HepG2 (cell line): Measurements from ENCODE around the gene MRNIP. TPM values are rescaled to one million over a fixed set of nuclear protein-coding genes. Genes with fewer than 3 reads are reported as not detected.

Experiments used
- GZF1 ChIP-seq: sonication (generic); formaldehyde crosslinking; IDR thresholded peaks from 2 replicates; pipeline ENCODE4 v1.5.1; 2020; ENCODE audit warnings: mild to moderate bottlenecking, missing genetic modification reagents
- MIER3 ChIP-seq: IDR thresholded peaks from 2 replicates; pipeline ENCODE4 v1.6.1; 2016; ENCODE audit warnings: missing compliant biosample characterization, borderline replicate concordance
- MTA3 ChIP-seq: sonication (generic); formaldehyde crosslinking; IDR thresholded peaks from 2 replicates; pipeline ENCODE4 v1.4.0; 2020; ENCODE audit warnings: missing genetic modification reagents
- NR1H2 ChIP-seq: sonication (generic); formaldehyde crosslinking; IDR thresholded peaks from 2 replicates; pipeline ENCODE4 v1.8.1; 2022; ENCODE audit warnings: low read depth, missing genetic modification reagents, borderline replicate concordance
- RBM22 ChIP-seq: fragments of 200-400 bp; formaldehyde crosslinking; optimal IDR thresholded peaks from 2 replicates; pipeline ENCODE3; 2017; ENCODE audit warnings: mild to moderate bottlenecking, low read length, moderate library complexity
- ZEB1 ChIP-seq: IDR thresholded peaks from 2 replicates; pipeline ENCODE4 v1.6.1; 2012; ENCODE audit warnings: mild to moderate bottlenecking, low read depth, inconsistent platforms; ENCODE audit not compliant: insufficient replicate concordance
- ZNF33A ChIP-seq: sonication (generic); formaldehyde crosslinking; IDR thresholded peaks from 2 replicates; pipeline ENCODE4 v1.5.1; 2020; ENCODE audit warnings: missing genetic modification reagents, mild to moderate bottlenecking, moderate library complexity, borderline replicate concordance
- ZNF577 ChIP-seq: sonication (generic); formaldehyde crosslinking; IDR thresholded peaks from 2 replicates; pipeline ENCODE4 v1.4.0; 2020; ENCODE audit warnings: mild to moderate bottlenecking, low read depth, missing genetic modification reagents, borderline replicate concordance
- polyA plus RNA-seq, 8 experiments: library from polyadenylated mRNA; depleted of rRNA in 3 of 8; stranded (reverse) in 7 of 8; unstranded in 1 of 8; fragments of >200 nt; fragmentation: Illumina TruSeq in 4 of 8; extraction: Trizol in 4 of 8; gene quantifications; 2 replicates each; pipeline versions ENCODE4 v1.2.1 to v1.2.3, GENCODE V29; 2011 to 2016; ENCODE audit warnings: low read depth in 4 of 8, missing spikeins in 1 of 8, mixed read lengths in 1 of 8; ENCODE audit not compliant: insufficient read depth in 1 of 8
- total RNA-seq, 5 experiments: library from RNA; depleted of rRNA; stranded (reverse); fragments of >200 nt; fragmentation: Illumina TruSeq; extraction: Trizol; gene quantifications; 2 replicates each; pipeline ENCODE4 v1.2.3, GENCODE V29; 2016; ENCODE audit warnings: low read depth in 1 of 5
- TF ChIP-seq, protein P1 (sequence below): sonication (generic); formaldehyde crosslinking; IDR thresholded peaks from 2 replicates; pipeline ENCODE4 v1.4.0; 2020; ENCODE audit warnings: missing genetic modification reagents, mild to moderate bottlenecking, borderline replicate concordance
- TF ChIP-seq, protein P2 (sequence below): sonication (generic); formaldehyde crosslinking; IDR thresholded peaks from 2 replicates; pipeline ENCODE4 v1.8.0; 2022; ENCODE audit warnings: mild to moderate bottlenecking, missing genetic modification reagents, moderate library complexity
- TF ChIP-seq, protein P3 (sequence below): sonication (generic); formaldehyde crosslinking; IDR thresholded peaks from 2 replicates; pipeline ENCODE4 v1.4.0; 2020; ENCODE audit warnings: mild to moderate bottlenecking, missing genetic modification reagents, borderline replicate concordance
- TF ChIP-seq, protein P4 (sequence below), 2 experiments: sonication (generic) in 1 of 2; formaldehyde crosslinking in 1 of 2; IDR thresholded peaks; 2 replicates each; pipeline versions ENCODE4 v1.5.1 to v1.6.1; 2011 to 2020; ENCODE audit warnings: borderline replicate concordance in 1 of 2, low read depth in 1 of 2, low read length in 1 of 2, mild to moderate bottlenecking in 1 of 2, missing genetic modification reagents in 1 of 2, moderate library complexity in 1 of 2
- TF ChIP-seq, protein P5 (sequence below): IDR thresholded peaks from 2 replicates; pipeline ENCODE4 v1.6.1; 2018; ENCODE audit warnings: missing genetic modification reagents, mild to moderate bottlenecking, missing compliant biosample characterization
- TF ChIP-seq, protein P6 (sequence below): sonication (generic); formaldehyde crosslinking; IDR thresholded peaks from 2 replicates; pipeline ENCODE4 v1.5.0; 2020; ENCODE audit warnings: missing genetic modification reagents

The MRNIP gene
- total and polyA plus RNA-seq, 2 of the 13 experiments (the other 11 are each of a cell fraction or from before 2014, with no cell fraction given), result 15.5 to 34.1 TPM

DNA sequence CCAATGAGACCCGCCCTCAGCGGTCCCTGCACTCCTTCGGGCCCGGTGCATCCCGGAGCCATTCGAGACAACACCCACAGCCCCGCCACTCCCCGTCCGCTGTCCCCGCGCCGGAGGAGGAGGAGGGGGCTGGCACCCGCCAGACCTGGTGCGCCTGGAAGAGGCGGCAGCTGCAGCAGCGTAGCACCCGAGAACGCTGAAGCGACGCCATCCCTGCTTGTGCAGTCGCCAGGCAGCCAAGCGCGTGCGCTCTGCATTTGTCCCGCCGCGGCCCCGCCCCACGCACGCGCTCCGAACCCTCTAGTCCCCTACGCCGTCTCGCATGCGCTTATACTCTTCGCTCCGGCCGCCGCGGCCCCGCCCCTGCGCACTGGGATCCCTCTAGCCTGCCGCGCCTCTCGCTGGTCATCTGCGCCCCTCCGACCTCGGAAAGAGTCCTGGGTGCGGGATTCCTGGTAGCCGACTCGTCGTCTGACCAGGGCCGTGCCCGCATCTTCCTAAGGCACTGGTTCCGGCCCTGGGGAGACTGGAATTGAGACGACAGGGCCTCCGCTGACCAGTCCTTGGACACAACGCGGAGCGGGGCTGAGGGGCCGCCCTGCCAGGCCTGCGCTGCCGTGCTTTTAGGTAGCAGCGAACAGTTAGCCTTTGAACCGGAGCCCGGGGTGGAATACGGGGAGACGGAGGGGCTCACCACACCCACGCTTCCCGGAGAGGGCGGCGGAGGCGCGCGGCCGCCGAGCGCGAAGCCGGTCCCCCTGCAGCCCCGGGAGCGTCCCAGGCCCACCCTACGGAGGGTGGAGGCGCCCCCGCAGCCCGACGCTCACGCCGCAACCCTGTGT is at the start of gene MRNIP (continued):
- TF ChIP-seq GZF1 (CRISPR knock-in tag) (peak; percentile 93), MIER3 (CRISPR knock-in tag) (peak; percentile 62; the same call in 1 of the 2 replicates), NR1H2 (peak; percentile 35; the same call in 1 of the 2 replicates), ZEB1 (peak; percentile 50), ZNF33A (0 out of 2 replicates have a peak, but pooled peaks have one; percentile 15), ZNF577 (no peak), RBM22 (no peak), MTA3 (CRISPR knock-in tag) (no peak)
- TF ChIP-seq, protein P1, sequence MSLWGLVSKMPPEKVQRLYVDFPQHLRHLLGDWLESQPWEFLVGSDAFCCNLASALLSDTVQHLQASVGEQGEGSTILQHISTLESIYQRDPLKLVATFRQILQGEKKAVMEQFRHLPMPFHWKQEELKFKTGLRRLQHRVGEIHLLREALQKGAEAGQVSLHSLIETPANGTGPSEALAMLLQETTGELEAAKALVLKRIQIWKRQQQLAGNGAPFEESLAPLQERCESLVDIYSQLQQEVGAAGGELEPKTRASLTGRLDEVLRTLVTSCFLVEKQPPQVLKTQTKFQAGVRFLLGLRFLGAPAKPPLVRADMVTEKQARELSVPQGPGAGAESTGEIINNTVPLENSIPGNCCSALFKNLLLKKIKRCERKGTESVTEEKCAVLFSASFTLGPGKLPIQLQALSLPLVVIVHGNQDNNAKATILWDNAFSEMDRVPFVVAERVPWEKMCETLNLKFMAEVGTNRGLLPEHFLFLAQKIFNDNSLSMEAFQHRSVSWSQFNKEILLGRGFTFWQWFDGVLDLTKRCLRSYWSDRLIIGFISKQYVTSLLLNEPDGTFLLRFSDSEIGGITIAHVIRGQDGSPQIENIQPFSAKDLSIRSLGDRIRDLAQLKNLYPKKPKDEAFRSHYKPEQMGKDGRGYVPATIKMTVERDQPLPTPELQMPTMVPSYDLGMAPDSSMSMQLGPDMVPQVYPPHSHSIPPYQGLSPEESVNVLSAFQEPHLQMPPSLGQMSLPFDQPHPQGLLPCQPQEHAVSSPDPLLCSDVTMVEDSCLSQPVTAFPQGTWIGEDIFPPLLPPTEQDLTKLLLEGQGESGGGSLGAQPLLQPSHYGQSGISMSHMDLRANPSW (CRISPR knock-in tag), result no peak; the same call in 1 of the 2 replicates
- TF ChIP-seq, protein P2, sequence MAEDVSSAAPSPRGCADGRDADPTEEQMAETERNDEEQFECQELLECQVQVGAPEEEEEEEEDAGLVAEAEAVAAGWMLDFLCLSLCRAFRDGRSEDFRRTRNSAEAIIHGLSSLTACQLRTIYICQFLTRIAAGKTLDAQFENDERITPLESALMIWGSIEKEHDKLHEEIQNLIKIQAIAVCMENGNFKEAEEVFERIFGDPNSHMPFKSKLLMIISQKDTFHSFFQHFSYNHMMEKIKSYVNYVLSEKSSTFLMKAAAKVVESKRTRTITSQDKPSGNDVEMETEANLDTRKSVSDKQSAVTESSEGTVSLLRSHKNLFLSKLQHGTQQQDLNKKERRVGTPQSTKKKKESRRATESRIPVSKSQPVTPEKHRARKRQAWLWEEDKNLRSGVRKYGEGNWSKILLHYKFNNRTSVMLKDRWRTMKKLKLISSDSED, result 0 out of 2 replicates have a peak, but pooled peaks have one; percentile 32
- TF ChIP-seq, protein P3, sequence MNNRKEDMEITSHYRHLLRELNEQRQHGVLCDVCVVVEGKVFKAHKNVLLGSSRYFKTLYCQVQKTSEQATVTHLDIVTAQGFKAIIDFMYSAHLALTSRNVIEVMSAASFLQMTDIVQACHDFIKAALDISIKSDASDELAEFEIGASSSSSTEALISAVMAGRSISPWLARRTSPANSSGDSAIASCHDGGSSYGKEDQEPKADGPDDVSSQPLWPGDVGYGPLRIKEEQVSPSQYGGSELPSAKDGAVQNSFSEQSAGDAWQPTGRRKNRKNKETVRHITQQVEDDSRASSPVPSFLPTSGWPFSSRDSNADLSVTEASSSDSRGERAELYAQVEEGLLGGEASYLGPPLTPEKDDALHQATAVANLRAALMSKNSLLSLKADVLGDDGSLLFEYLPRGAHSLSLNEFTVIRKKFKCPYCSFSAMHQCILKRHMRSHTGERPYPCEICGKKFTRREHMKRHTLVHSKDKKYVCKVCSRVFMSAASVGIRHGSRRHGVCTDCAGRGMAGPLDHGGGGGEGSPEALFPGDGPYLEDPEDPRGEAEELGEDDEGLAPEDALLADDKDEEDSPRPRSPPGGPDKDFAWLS (CRISPR knock-in tag), result no peak
- TF ChIP-seq, protein P4, sequence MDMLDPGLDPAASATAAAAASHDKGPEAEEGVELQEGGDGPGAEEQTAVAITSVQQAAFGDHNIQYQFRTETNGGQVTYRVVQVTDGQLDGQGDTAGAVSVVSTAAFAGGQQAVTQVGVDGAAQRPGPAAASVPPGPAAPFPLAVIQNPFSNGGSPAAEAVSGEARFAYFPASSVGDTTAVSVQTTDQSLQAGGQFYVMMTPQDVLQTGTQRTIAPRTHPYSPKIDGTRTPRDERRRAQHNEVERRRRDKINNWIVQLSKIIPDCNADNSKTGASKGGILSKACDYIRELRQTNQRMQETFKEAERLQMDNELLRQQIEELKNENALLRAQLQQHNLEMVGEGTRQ (IDR thresholded peaks at IDR 0.05; ENCODE audit: low read depth, low read length), result no peak
- TF ChIP-seq, protein P4 (CRISPR knock-in tag; IDR thresholded peaks at IDR 0.05; ENCODE audit: borderline replicate concordance), result no peak; the same call in 1 of the 2 replicates
- TF ChIP-seq, protein P5, sequence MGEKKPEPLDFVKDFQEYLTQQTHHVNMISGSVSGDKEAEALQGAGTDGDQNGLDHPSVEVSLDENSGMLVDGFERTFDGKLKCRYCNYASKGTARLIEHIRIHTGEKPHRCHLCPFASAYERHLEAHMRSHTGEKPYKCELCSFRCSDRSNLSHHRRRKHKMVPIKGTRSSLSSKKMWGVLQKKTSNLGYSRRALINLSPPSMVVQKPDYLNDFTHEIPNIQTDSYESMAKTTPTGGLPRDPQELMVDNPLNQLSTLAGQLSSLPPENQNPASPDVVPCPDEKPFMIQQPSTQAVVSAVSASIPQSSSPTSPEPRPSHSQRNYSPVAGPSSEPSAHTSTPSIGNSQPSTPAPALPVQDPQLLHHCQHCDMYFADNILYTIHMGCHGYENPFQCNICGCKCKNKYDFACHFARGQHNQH (CRISPR knock-in tag), result peak; percentile 87; the same call in 1 of the 2 replicates
- TF ChIP-seq, protein P6, sequence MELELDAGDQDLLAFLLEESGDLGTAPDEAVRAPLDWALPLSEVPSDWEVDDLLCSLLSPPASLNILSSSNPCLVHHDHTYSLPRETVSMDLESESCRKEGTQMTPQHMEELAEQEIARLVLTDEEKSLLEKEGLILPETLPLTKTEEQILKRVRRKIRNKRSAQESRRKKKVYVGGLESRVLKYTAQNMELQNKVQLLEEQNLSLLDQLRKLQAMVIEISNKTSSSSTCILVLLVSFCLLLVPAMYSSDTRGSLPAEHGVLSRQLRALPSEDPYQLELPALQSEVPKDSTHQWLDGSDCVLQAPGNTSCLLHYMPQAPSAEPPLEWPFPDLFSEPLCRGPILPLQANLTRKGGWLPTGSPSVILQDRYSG, result no peak; the same call in 1 of the 2 replicates
